Measurements from ENCODE around the gene TCTN3.
"Not testable (repeated sequence)": the region's sequence is repeated elsewhere in the genome, so short reads cannot be mapped to it uniquely, and the experiment has no call there.

DNA sequence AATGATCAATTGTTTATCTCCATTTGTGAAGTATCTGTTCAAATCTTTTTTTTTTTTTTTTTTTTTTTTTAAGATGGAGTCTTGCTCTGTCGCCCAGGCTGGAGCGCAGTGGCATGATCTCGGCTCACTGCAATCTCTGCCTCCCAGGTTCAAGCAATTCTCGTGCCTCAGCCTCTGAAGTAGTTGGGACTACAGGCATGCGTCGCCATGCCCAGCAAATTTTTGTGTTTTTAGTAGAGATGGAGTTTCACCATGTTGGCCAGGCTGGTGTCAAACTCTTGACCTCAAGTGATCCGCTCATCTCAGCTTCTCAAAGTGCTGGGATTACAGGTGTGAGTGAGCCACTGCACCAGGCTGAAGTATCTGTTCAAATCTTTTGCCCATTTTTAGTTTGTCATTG, 21.1 kb downstream of the TCTN3 start:
- TF ChIP-seq, protein P1, sequence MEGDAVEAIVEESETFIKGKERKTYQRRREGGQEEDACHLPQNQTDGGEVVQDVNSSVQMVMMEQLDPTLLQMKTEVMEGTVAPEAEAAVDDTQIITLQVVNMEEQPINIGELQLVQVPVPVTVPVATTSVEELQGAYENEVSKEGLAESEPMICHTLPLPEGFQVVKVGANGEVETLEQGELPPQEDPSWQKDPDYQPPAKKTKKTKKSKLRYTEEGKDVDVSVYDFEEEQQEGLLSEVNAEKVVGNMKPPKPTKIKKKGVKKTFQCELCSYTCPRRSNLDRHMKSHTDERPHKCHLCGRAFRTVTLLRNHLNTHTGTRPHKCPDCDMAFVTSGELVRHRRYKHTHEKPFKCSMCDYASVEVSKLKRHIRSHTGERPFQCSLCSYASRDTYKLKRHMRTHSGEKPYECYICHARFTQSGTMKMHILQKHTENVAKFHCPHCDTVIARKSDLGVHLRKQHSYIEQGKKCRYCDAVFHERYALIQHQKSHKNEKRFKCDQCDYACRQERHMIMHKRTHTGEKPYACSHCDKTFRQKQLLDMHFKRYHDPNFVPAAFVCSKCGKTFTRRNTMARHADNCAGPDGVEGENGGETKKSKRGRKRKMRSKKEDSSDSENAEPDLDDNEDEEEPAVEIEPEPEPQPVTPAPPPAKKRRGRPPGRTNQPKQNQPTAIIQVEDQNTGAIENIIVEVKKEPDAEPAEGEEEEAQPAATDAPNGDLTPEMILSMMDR (IDR thresholded peaks at IDR 0.05; ENCODE audit: poor library complexity): not testable (repeated sequence)
- TF ChIP-seq EZH2 (IDR thresholded peaks at IDR 0.05; ENCODE audit: borderline replicate concordance); EZH2phosphoT487 (IDR thresholded peaks at IDR 0.05; ENCODE audit: low read depth, severe bottlenecking, unreplicated experiment): not testable (repeated sequence)
